Measurements from ENCODE around the gene CR1. TPM values are rescaled to one million over a fixed set of nuclear protein-coding genes. Genes with fewer than 3 reads are reported as not detected.

Gene CR1
- total and polyA plus RNA-seq, 9 of the 15 experiments (the other 6 are each of a cell fraction or from before 2014, with no cell fraction given), result 0.07 to 0.47 (median 0.18) TPM

- TF ChIP-seq AFF1 (IDR thresholded peaks at IDR 0.05; ENCODE audit: low read depth in 1 of 2, partially characterized antibody in 2 of 2) (peak in 1 of 2 experiments; percentile 40), SP1 (CRISPR knock-in tag; IDR thresholded peaks at IDR 0.05) (peak; percentile 30; the same call in 1 of the 2 replicates), POLR3G (IDR thresholded peaks at IDR 0.05; ENCODE audit: extremely low read depth, insufficient read length, insufficient replicate concordance) (no peak), ZNF239 (CRISPR knock-in tag; IDR thresholded peaks at IDR 0.05) (no peak), CREM (IDR thresholded peaks at IDR 0.05; ENCODE audit: low read depth) (peak; percentile 83), FOSL1 (tag; conservative IDR thresholded peaks at IDR 0.05) (peak; percentile 63), RUNX1 (IDR thresholded peaks at IDR 0.05; ENCODE audit: low read depth) (0 out of 2 replicates have a peak, but pooled peaks have one; percentile 69), EP300 (IDR thresholded peaks at IDR 0.05; ENCODE audit: low read length) (peak; percentile 96), PKNOX1 (IDR thresholded peaks at IDR 0.05) (peak; percentile 91), TCF3 (CRISPR knock-in tag; IDR thresholded peaks at IDR 0.05) (peak; percentile 99)
These were observed 154.1 kb downstream of the CR1 start (continued) for GRCh38 chr1:207649865-207650580.
